ENCODE results near the gene PRKCG.

- TF ChIP-seq, protein P1, sequence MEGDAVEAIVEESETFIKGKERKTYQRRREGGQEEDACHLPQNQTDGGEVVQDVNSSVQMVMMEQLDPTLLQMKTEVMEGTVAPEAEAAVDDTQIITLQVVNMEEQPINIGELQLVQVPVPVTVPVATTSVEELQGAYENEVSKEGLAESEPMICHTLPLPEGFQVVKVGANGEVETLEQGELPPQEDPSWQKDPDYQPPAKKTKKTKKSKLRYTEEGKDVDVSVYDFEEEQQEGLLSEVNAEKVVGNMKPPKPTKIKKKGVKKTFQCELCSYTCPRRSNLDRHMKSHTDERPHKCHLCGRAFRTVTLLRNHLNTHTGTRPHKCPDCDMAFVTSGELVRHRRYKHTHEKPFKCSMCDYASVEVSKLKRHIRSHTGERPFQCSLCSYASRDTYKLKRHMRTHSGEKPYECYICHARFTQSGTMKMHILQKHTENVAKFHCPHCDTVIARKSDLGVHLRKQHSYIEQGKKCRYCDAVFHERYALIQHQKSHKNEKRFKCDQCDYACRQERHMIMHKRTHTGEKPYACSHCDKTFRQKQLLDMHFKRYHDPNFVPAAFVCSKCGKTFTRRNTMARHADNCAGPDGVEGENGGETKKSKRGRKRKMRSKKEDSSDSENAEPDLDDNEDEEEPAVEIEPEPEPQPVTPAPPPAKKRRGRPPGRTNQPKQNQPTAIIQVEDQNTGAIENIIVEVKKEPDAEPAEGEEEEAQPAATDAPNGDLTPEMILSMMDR (conservative IDR thresholded peaks at IDR 0.05): no peak
- no peak for TF ChIP-seq EZH2 (IDR thresholded peaks at IDR 0.05; ENCODE audit: low read depth)
Observed at GRCh38 chr19:53910170-53910518, 28.1 kb downstream of the PRKCG start.
